GM21515 (cell line): ENCODE measurements around the gene GIMAP2.
A peak's percentile ranks its signal among the peaks of the same experiment; 100 is the strongest.
"Not testable (repeated sequence)": the region's sequence is repeated elsewhere in the genome, so short reads cannot be mapped to it uniquely, and the experiment has no call there.

ENCODE experiments used
- ATAC-seq: cut with Tn5 transposase; IDR thresholded peaks from one replicate; pipeline ENCODE4 v1.9.1; 2021; ENCODE audit not compliant: unreplicated experiment

Gene GIMAP2

GRCh38 chr7:150685219-150686029 is at the start of gene GIMAP2:
Gene GIMAP2 (plus strand): TSS chr7:150685706. CDS start chr7:150687060, 1,354 bp downstream.
- peak; percentile 98 for ATAC-seq

- ATAC-seq: no peak
Observed at GRCh38 chr7:150641854-150642253, 43.7 kb upstream of the GIMAP2 start.

GRCh38 chr7:150642926-150643325 is 42.6 kb upstream of the GIMAP2 start:
- no peak for ATAC-seq

GRCh38 chr7:150645259-150646020 is 40.1 kb upstream of the GIMAP2 start:
- ATAC-seq: no peak

GRCh38 chr7:150648353-150649079 is 37.0 kb upstream of the GIMAP2 start:
- ATAC-seq: no peak

- ATAC-seq: no peak
Observed at GRCh38 chr7:150649080-150649385, 36.5 kb upstream of the GIMAP2 start.

GRCh38 chr7:150654692-150655091 is 30.8 kb upstream of the GIMAP2 start:
- no peak for ATAC-seq

- ATAC-seq: no peak
Observed at GRCh38 chr7:150656047-150656446, 29.5 kb upstream of the GIMAP2 start.

GRCh38 chr7:150657526-150657925 is 28.0 kb upstream of the GIMAP2 start:
- no peak for ATAC-seq

- ATAC-seq: no peak
Observed at GRCh38 chr7:150660939-150661613, 24.4 kb upstream of the GIMAP2 start.

- ATAC-seq: not testable (repeated sequence)
Observed at GRCh38 chr7:150662821-150663220, 22.7 kb upstream of the GIMAP2 start.

GRCh38 chr7:150663802-150664494 is 21.6 kb upstream of the GIMAP2 start:
- peak; percentile 38 for ATAC-seq

- no peak for ATAC-seq
Observed at GRCh38 chr7:150665089-150665748, 20.3 kb upstream of the GIMAP2 start.

- no peak for ATAC-seq
Observed at GRCh38 chr7:150665896-150666295, 19.6 kb upstream of the GIMAP2 start.

GRCh38 chr7:150666412-150666811 is 19.1 kb upstream of the GIMAP2 start:
- ATAC-seq: no peak

GRCh38 chr7:150668472-150668911 is 17.0 kb upstream of the GIMAP2 start:
- ATAC-seq: peak; percentile 79

- no peak for ATAC-seq
Observed at GRCh38 chr7:150668977-150669376, 16.5 kb upstream of the GIMAP2 start.

- ATAC-seq: not testable (repeated sequence)
Observed at GRCh38 chr7:150671798-150672585, 13.5 kb upstream of the GIMAP2 start.

- ATAC-seq: no peak
Observed at GRCh38 chr7:150675714-150676113, 9.8 kb upstream of the GIMAP2 start.
